GM19099 (cell line): ENCODE measurements around the gene PSMB7.
A peak's percentile ranks its signal among the peaks of the same experiment; 100 is the strongest.

ENCODE experiments used
- POLR2A ChIP-seq: IDR thresholded peaks from 3 replicates; pipeline ENCODE4 v1.6.1; 2011; ENCODE audit warnings: low read depth; ENCODE audit not compliant: insufficient read length; ENCODE audit errors: extremely low read depth

PSMB7 gene

GRCh38 chr9:124352616-124353015, 62.6 kb downstream of the PSMB7 start:
- TF ChIP-seq POLR2A: no peak

- no peak for TF ChIP-seq POLR2A
Observed at GRCh38 chr9:124351672-124352468, 63.4 kb downstream of the PSMB7 start.

- TF ChIP-seq POLR2A: peak; percentile 6
Observed at GRCh38 chr9:124350494-124351263, 64.6 kb downstream of the PSMB7 start.

GRCh38 chr9:124349675-124350493, 65.4 kb downstream of the PSMB7 start:
- no peak for TF ChIP-seq POLR2A

- TF ChIP-seq POLR2A: no peak
Observed at GRCh38 chr9:124349267-124349666, 66.0 kb downstream of the PSMB7 start.

- TF ChIP-seq POLR2A: no peak
Observed at GRCh38 chr9:124348831-124349230, 66.4 kb downstream of the PSMB7 start.

- TF ChIP-seq POLR2A: no peak
Observed at GRCh38 chr9:124348363-124348762, 66.9 kb downstream of the PSMB7 start.

GRCh38 chr9:124347968-124348358, 67.3 kb downstream of the PSMB7 start:
- no peak for TF ChIP-seq POLR2A

- no peak for TF ChIP-seq POLR2A
Observed at GRCh38 chr9:124347206-124347967, 67.9 kb downstream of the PSMB7 start.

- no peak for TF ChIP-seq POLR2A
Observed at GRCh38 chr9:124346347-124347163, 68.7 kb downstream of the PSMB7 start.

GRCh38 chr9:124345751-124346281, 69.4 kb downstream of the PSMB7 start:
- TF ChIP-seq POLR2A: peak; percentile 22

- TF ChIP-seq POLR2A: no peak
Observed at GRCh38 chr9:124345063-124345462, 70.2 kb downstream of the PSMB7 start.

GRCh38 chr9:124344291-124345050, 70.8 kb downstream of the PSMB7 start:
- no peak for TF ChIP-seq POLR2A

GRCh38 chr9:124343533-124344290, 71.5 kb downstream of the PSMB7 start:
- TF ChIP-seq POLR2A: no peak
